GM12874 (cell line): ENCODE measurements around the gene GYS1.

ENCODE experiments used
- TF ChIP-seq, protein P1 (sequence below): IDR thresholded peaks from 2 replicates; pipeline ENCODE4 v1.5.1; 2011; ENCODE audit warnings: low read depth, mild to moderate bottlenecking, control low read depth, low read length, moderate library complexity; ENCODE audit not compliant: insufficient read depth

Gene GYS1

DNA sequence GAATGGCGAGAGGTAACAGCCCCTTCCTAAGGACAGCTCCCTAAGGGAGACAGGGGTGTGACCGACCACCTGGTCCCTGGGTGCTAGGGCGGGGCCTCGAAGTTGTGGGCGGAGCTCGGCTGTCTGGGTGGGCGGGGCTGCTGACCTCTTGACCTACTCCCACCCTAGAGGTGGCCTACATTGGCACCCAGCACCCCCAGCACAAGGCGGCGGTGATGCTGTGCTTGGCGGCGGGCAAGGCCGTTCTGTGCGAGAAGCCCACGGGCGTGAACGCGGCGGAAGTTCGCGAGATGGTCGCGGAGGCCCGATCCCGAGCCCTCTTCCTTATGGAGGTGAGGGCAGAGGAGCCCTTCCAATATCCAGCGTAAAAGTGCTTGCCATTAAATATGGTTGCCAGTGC is 57.2 kb downstream of the GYS1 start:
- TF ChIP-seq, protein P1, sequence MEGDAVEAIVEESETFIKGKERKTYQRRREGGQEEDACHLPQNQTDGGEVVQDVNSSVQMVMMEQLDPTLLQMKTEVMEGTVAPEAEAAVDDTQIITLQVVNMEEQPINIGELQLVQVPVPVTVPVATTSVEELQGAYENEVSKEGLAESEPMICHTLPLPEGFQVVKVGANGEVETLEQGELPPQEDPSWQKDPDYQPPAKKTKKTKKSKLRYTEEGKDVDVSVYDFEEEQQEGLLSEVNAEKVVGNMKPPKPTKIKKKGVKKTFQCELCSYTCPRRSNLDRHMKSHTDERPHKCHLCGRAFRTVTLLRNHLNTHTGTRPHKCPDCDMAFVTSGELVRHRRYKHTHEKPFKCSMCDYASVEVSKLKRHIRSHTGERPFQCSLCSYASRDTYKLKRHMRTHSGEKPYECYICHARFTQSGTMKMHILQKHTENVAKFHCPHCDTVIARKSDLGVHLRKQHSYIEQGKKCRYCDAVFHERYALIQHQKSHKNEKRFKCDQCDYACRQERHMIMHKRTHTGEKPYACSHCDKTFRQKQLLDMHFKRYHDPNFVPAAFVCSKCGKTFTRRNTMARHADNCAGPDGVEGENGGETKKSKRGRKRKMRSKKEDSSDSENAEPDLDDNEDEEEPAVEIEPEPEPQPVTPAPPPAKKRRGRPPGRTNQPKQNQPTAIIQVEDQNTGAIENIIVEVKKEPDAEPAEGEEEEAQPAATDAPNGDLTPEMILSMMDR, result no peak

DNA sequence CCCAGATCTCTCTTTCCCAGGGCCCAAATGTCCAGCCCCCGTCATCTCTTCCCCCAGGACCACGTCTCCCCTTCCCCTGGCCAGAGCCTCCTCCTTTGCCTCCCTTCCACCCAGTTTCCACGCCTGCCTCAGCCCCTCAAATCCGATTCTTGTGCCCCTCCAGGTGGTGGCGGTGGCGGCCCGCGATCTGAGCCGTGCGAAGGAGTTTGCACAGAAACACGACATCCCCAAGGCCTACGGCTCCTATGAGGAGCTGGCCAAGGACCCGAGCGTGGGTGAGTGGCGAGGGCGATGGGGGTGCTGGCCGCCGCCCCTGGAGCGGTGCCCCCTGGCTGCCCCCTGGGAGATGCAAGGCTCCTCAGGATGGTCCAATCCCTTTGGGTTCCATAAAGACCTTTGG is 58.3 kb downstream of the GYS1 start:
- TF ChIP-seq, protein P1, result no peak

DNA sequence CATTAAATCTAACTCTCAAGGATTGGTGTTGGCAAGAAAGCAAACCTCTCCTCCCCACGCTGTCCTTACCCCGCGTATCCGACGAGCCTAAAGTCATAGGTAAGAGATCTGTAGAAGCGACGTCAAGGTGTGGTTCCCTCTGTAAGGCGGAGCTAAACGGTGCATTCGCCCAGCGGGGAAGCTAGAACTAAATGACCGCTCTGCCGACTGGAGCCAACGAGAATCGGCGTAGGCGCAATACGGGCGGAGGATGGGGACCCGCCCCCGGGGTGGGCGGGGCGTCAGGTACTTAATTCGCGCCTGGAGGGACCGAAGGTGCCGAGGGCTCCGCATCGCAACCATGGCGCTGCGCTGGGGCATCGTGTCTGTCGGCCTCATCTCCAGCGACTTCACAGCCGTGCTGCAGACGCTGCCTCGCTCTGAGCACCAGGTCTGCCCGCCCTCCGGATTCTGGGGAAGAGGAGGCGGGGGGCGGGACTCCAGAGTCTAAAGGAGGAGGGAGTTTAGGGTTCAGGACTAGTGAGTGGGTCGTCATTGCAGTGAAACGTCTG is 59.7 kb downstream of the GYS1 start, which contains the start of gene DHDH:
Gene DHDH (plus strand): TSS at position 318 of the 551 bp plus-strand sequence. CDS start 23 bp downstream, at position 341.
- TF ChIP-seq, protein P1, result no peak

DNA sequence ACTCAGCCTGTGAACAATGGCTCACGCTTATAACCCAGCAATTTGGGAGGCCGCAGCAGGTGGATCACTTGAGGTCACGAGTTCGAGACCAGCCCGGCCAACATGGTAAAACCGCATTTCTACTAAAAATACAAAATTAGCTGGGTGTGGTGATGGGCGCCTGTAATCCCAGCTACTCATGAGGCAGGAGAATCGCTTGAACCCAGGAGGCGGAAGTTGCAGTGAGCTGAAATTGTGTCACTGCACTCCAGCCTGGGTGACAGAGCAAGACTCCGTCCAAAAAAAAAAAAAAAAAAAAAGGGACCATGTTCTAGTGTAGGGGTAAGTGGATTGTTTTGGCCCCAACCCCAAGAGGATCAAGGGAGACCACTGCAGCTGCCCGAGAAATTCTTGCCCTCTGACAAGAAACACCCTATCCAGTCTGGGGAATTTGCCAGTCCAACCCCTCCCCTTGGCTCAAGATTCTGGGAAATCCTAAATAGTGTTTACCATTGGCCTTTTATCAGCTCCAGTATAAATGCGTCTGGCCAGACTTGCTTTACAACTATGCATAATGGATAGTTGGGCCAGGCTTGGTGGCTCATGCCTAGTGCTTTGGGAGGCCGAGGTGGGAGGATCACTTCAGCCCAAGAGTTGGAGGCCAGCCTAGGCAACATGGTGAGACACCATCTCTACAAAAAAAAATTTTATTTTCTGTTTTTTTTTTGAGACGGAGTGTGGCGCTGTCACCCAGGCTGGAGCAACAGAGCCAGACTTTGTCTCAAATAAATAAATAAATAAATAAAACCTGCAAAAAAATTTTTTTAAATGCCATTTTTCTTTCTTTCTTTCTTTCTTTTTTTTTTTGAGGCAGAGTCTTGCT is 64.7 kb downstream of the GYS1 start:
- TF ChIP-seq, protein P1, result no peak

DNA sequence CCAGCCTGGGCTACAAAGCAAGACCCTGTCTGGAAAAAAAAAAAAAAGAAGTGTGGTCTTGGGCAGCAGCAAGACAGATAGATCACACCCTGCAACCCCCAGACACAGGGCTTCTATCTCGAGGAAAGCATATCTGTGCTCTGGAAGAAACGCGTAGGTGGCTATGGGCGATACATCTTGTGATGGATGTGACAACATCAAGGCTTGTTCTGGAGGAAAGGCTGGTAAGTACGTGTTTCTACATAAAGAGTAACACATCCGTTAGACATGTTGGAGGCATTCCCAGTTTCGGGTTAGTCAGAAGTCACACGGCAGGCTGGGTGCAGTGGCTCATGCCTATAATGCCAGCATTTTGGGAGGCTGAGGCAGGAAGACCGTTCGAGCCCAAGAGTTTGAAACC is 66.2 kb downstream of the GYS1 start:
- TF ChIP-seq, protein P1, result no peak

DNA sequence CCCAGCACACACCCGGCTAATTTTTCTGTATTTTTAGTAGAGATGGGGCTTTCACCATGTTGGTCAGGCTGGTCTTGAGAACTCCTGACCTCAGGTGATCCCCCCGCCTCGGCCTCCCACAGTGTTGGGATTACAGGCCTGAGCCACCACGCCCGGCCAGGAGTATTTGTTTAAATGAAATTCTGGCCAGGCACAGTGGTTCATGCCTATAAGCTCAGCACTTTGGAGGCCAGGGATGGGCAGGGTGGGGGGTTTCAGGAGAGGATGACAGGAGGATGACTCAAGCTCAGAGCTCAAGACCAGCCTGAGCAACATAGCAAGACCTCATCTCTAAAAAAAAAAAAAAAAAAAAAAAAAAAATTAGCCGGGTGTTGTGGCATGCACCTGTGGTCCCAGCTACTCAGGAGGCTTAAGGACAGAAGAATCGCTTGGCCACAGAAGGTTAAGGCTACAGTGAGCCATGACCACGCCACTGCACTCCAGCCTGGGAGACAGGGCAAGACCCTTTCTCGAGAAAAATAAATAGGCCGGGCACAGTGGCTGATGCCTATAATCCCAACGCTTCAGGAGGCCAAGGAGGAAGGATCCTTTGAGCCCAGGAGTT is 67.8 kb downstream of the GYS1 start:
- TF ChIP-seq, protein P1, result no peak

DNA sequence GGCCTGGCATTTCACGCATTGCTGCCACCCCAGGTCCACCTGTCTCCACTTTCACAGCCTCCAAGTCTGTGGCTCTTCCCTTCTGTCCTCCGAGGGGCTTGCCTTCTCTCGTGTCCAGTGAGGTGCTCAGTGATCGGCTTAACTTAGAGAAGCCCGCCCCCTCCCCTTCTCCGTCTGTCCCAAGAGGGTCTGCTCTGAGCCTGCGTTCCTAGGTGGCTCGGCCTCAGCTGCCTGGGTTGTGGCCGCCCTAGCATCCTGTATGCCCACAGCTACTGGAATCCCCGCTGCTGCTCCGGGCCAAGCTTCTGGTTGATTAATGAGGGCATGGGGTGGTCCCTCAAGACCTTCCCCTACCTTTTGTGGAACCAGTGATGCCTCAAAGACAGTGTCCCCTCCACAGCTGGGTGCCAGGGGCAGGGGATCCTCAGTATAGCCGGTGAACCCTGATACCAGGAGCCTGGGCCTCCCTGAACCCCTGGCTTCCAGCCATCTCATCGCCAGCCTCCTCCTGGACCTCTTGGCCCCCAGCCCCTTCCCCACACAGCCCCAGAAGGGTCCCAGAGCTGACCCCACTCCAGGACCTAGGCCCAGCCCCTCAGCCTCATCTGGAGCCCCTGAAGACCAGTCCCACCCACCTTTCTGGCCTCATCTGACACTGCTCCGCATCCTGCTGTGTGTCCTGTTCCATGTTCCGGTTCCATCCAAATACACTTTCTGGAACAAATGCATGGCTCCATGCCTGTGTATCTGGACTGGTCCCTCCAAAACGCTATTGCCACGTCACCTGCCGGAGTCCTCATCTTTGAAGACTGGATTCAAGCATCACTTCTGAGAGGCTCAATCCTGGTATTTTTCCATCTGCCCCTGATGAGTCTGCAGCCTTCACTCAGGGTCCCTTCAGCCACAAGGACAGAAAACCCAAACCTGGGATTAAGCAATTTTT is 70.3 kb downstream of the GYS1 start:
- TF ChIP-seq, protein P1, result no peak
